HG03460 (cell line): ENCODE measurements around the gene REXO1.

Experiments used
- ATAC-seq: cut with Tn5 transposase; IDR thresholded peaks from one replicate; pipeline ENCODE4 v1.9.1; 2021; ENCODE audit not compliant: unreplicated experiment

REXO1 gene

GRCh38 chr19:1860821-1861598 lies 12.7 kb upstream of the REXO1 start:
- ATAC-seq, result no peak

- no peak for ATAC-seq
These were observed 11.9 kb upstream of the REXO1 start for GRCh38 chr19:1860042-1860775.

GRCh38 chr19:1859331-1859781 lies 11.1 kb upstream of the REXO1 start:
- ATAC-seq, result no peak

GRCh38 chr19:1858412-1859081 lies 10.3 kb upstream of the REXO1 start:
- ATAC-seq, result no peak

- no peak for ATAC-seq
These were observed 9.5 kb upstream of the REXO1 start for GRCh38 chr19:1857648-1858326.

- ATAC-seq, result no peak
These were observed 8.7 kb upstream of the REXO1 start for GRCh38 chr19:1856698-1857603.

GRCh38 chr19:1856345-1856697 lies 8.0 kb upstream of the REXO1 start:
- ATAC-seq, result no peak

- peak; percentile 10 for ATAC-seq
These were observed 7.6 kb upstream of the REXO1 start for GRCh38 chr19:1855828-1856255.

GRCh38 chr19:1855040-1855827 lies 7.0 kb upstream of the REXO1 start:
- peak; percentile 42 for ATAC-seq

GRCh38 chr19:1854542-1855039 lies 6.3 kb upstream of the REXO1 start:
- no peak for ATAC-seq

GRCh38 chr19:1854039-1854541 lies 5.8 kb upstream of the REXO1 start:
- ATAC-seq, result no peak

GRCh38 chr19:1853295-1854038 lies 5.2 kb upstream of the REXO1 start:
- ATAC-seq, result no peak

GRCh38 chr19:1852581-1853128 lies 4.4 kb upstream of the REXO1 start:
- no peak for ATAC-seq

GRCh38 chr19:1851654-1852580 lies 3.6 kb upstream of the REXO1 start:
- ATAC-seq, result no peak

GRCh38 chr19:1850809-1851653 lies 2.7 kb upstream of the REXO1 start:
- ATAC-seq, result no peak

- ATAC-seq, result no peak
These were observed 1.7 kb upstream of the REXO1 start for GRCh38 chr19:1849886-1850398.
